ENCODE results near the gene SERINC2. TPM values are rescaled to one million over a fixed set of nuclear protein-coding genes. Genes with fewer than 3 reads are reported as not detected.

The SERINC2 gene
- total and polyA plus RNA-seq, 2 of the 8 experiments (the other 6 are each of a cell fraction or from before 2014, with no cell fraction given) = 31.4 to 60.0 TPM

DNA sequence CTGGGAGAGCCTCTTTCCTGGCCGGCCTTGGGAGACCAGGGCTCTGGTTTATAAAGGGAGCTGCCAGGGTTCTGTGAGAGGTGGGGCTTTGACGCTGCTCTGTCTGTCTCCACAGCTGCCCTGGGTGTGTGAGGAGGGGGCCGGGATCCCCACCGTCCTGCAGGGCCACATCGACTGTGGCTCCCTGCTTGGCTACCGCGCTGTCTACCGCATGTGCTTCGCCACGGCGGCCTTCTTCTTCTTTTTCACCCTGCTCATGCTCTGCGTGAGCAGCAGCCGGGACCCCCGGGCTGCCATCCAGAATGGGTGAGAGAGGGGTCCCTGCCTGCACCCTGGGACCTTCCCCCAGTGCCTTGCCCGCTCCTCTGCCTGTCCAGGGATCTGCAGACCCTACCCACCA is 11.6 kb downstream of the SERINC2 start:
- Histone ChIP-seq H2AK5ac (ENCODE audit: low read depth, low read length) (no peak overlapping the region), H4K20me1 (replicated peaks in 1 of 2; ENCODE audit: control insufficient read depth in 1 of 2, insufficient read depth in 2 of 2, low read length in 2 of 2) (peaks cover 6% of the 10 kb centered on the region in 2 experiments), H2BK20ac (ENCODE audit: low read length) (no peak overlapping the region), H3K23me2 (ENCODE audit: low read depth, low read length) (no peaks in the 10 kb centered on the region), H3K4me2 (ENCODE audit: insufficient read depth in 1 of 2, low read depth in 2 of 2, low read length in 2 of 2) (no peak overlapping the region), H2BK12ac (ENCODE audit: low read depth, low read length) (no peak overlapping the region), H3K4me1 (replicated peaks in 1 of 4; ENCODE audit: control insufficient read depth in 3 of 4, insufficient read depth in 4 of 4, low read length in 3 of 4) (peaks cover 0 to 3% (median 2%) of the 10 kb centered on the region in 4 experiments; a peak in 1 of 7 replicates), H4K91ac (replicated peaks; ENCODE audit: insufficient read length, low read length) (no peak overlapping the region), H3K79me1 (ENCODE audit: low read depth, low read length) (no peaks in the 10 kb centered on the region), H3K79me2 (ENCODE audit: control insufficient read depth in 1 of 2, insufficient read depth in 2 of 2, low read length in 2 of 2) (no peaks in the 10 kb centered on the region), H3K9ac (replicated peaks in 1 of 4; ENCODE audit: extremely low read depth in 1 of 4, low read depth in 3 of 4, low read length in 3 of 4) (no peak overlapping the region), H3K18ac (ENCODE audit: extremely low read depth, low read length) (no peak overlapping the region), H4K8ac (ENCODE audit: extremely low read depth, insufficient read depth, low read length) (no peak overlapping the region), H3K27me3 (replicated peaks in 1 of 4; ENCODE audit: control insufficient read depth in 3 of 4, extremely low read depth in 1 of 4, insufficient read depth in 3 of 4, low read length in 3 of 4) (no peaks in the 10 kb centered on the region), H3K36me3 (ENCODE audit: control insufficient read depth in 2 of 4, insufficient read depth in 4 of 4, low read length in 3 of 4) (peaks cover 0 to 12% (median 2%) of the 10 kb centered on the region in 4 experiments; a peak in 2 of 8 replicates), H3K14ac (ENCODE audit: insufficient read length) (no peak overlapping the region), H4K5ac (ENCODE audit: insufficient read length, low read depth, low read length) (no peak overlapping the region), H3K56ac (replicated peaks; ENCODE audit: insufficient read length, low read depth, low read length) (no peak overlapping the region), H3K9me3 (ENCODE audit: insufficient read depth in 2 of 2, low read depth in 1 of 2, low read length in 1 of 2) (no peaks in the 10 kb centered on the region), H3K23ac (ENCODE audit: insufficient read length) (no peak overlapping the region), H2AFZ (ENCODE audit: low read length) (no peak overlapping the region), H2BK120ac (replicated peaks; ENCODE audit: low read depth, low read length) (no peak overlapping the region), H2BK15ac (ENCODE audit: low read length) (no peak overlapping the region), H3K4ac (replicated peaks; ENCODE audit: insufficient read length, low read depth, low read length) (no peak overlapping the region), H3K4me3 (ENCODE audit: extremely low read depth in 1 of 4, insufficient read depth in 2 of 4, low read depth in 3 of 4, low read length in 4 of 4) (no peak overlapping the region), H3K27ac (ENCODE audit: low read depth, low read length) (no peak overlapping the region), H2BK5ac (ENCODE audit: low read depth, low read length) (no peak overlapping the region)
- WGBS, 2 experiments (ENCODE audit: extremely low coverage in 1 of 2, insufficient coverage in 1 of 2, insufficient read length in 1 of 2, insufficient replicate concordance in 2 of 2, low coverage in 1 of 2, low lambda C conversion rate in 2 of 2, missing lambda C conversion rate in 1 of 2) = 95% methylated on average over 15 of the region's 15 CpGs; no CpG with 5 or more reads in 1 of the 2 experiments
- FAIRE-seq = no peak
- POLR2A ChIA-PET (ENCODE audit: partially characterized antibody) = interaction anchor here (1.8 kb wide), 1 partner anchor 10 kb away, joined by 5 read pairs; no protein-coding TSS in a partner anchor
- DNase-seq (ENCODE audit: low read depth in 1 of 2, low spot score in 2 of 2) = no peak
- CTCF ChIA-PET (ENCODE audit: partially characterized antibody) = interaction anchor here (0.6 to 19.2 kb wide), 11 partner anchors 9 to 239 kb away, joined by 3 to 415 read pairs (median 3); partner anchors contain the start of genes FABP3 and SERINC2
- TF ChIP-seq POU5F1 (IDR thresholded peaks at IDR 0.05; ENCODE audit: low read depth, low read length) = no peak
